Motor neuron (in vitro differentiated cells): Measurements from ENCODE around the gene CRELD2. TPM values are rescaled to one million over a fixed set of nuclear protein-coding genes. Genes with fewer than 3 reads are reported as not detected.

Source experiments
- ATAC-seq, 8 experiments: fragments of 200-7000 bp; cut with Tn5 transposase; replicated peaks in 6 of 8; 2 replicates each; pipeline ENCODE4 v1.8.0; 2021; ENCODE audit warnings: mild to moderate bottlenecking in 8 of 8, moderate library complexity in 8 of 8
- H3K27ac ChIP-seq, 2 donors: fragments of 250-450 bp; sonication (Bioruptor Pico); 2 replicates each; pipeline ENCODE4 v1.9.0; 2021; ENCODE audit warnings: antibody characterized with exemption in 2 of 2, mild to moderate bottlenecking in 2 of 2, moderate library complexity in 1 of 2
- H3K4me1 ChIP-seq, 2 donors: fragments of 250-450 bp; sonication (Bioruptor Pico); replicated peaks in 1 of 2; 2 replicates each; pipeline ENCODE4 v1.6.1; 2021; ENCODE audit warnings: antibody characterized with exemption in 2 of 2, mild to moderate bottlenecking in 2 of 2, moderate library complexity in 1 of 2
- H3K4me3 ChIP-seq, 5 donors: fragments of 250-450 bp; sonication (Bioruptor Pico); 2 replicates each; pipeline ENCODE4 v1.9.0; 2021; ENCODE audit warnings: antibody characterized with exemption in 5 of 5, mild to moderate bottlenecking in 5 of 5, moderate library complexity in 4 of 5
- WGBS, 10 experiments: fragments of 450-650 bp; shearing (Covaris generic); methylation state at CpG; one replicate each; pipeline ENCODE4 v1.0.0; 2022; 5-methylcytosine and 5-hydroxymethylcytosine counted together
- in situ Hi-C, 9 experiments: fragments of 400-800 bp; cut with MboI; loops; one replicate each; pipeline ENCODE4 v1.15.0; 2021; ENCODE audit warnings: low sequenced_read_pairs in 9 of 9, low pct_unique_long_range_greater_than_20kb in 2 of 9; ENCODE audit not compliant: unreplicated experiment in 9 of 9
- total RNA-seq, 8 experiments: library from RNA; unstranded; fragments of 300-600 nt; gene quantifications; 2 replicates each; pipeline versions ENCODE4 v1.2.3 to v1.2.4, GENCODE V29; 2022

Gene CRELD2
- total RNA-seq, 8 experiments from 2014 or later: 20.7 to 62.4 (median 33.3) TPM

DNA sequence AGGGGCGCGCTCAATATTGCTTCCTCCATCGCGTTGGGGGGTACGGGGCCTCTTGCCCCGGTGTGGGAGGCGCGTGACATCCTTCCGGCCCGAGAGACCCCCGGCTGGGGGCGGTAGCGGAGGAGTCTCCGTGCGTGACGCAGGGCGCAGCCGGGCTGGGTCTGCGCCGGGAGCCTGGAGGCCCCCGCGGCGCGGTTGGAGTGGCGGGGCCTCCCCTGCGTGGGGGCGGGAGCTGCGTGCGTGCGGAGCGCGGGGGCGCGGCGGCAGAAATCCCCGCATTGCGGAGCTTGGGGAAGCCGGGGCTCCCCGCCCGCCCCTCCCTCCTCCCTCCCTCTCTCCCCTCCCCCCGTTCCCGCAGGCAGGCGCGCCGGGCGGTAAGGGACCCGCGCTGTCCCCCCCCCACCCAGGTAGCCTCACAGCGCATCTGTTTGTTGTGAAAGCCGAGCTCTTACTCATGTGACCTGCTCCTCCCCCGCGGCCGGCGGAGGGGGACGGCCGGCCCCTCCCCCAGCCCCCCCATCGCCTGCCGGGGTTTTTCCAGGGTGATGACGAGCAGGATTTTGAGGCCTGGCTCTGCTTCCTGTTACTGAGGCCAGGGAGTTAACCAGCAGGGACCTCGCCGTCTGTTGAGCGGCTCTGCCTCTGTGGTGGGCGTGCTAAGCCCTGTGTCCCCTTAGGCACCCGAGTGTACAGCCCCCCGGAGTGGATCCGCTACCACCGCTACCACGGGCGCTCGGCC lies 43.7 kb downstream of the CRELD2 start:
- WGBS, 10 experiments: 8% methylated on average over 2 of the region's 70 CpGs; no CpG with 5 or more reads in 9 of the 10 experiments
- H3K27ac ChIP-seq: peak overlapping the region; percentile 98 to 99
- H3K4me3 ChIP-seq: peak overlapping the region; percentile 56 to 83 (median 72)
- ATAC-seq: peak; percentile 1 to 50 (median 39)
- in situ Hi-C loops: no loop called here
- peaks cover 28 to 29% of the 10 kb centered on the region in 2 donors for H3K4me1 ChIP-seq

- in situ Hi-C loops: no loop called here
- Histone ChIP-seq H3K4me3 (peak overlapping the region; percentile 56 to 83 (median 72)), H3K27ac (peak overlapping the region; percentile 74 to 88), H3K4me1 (peaks cover 28 to 31% of the 10 kb centered on the region in 2 donors)
- ATAC-seq: no peak
- WGBS, 10 experiments: 81 to 100% (median 83%) methylated on average over 3 to 11 of the region's 63 CpGs; no CpG with 5 or more reads in 5 of the 10 experiments
Measured at GRCh38 chr22:49962751-49963646, 44.6 kb downstream of the CRELD2 start.

GRCh38 chr22:49963647-49964026 lies 45.2 kb downstream of the CRELD2 start:
- ATAC-seq: no peak
- 50 to 100% (median 100%) methylated on average over 1 to 3 of the region's 6 CpGs; no CpG with 5 or more reads in 5 of the 10 experiments for WGBS, 10 experiments
- Histone ChIP-seq H3K4me1 (peaks cover 28 to 31% of the 10 kb centered on the region in 2 donors), H3K27ac (no peak overlapping the region), H3K4me3 (peak overlapping the region in 2 of 5 donors; percentile 73 to 83)
- in situ Hi-C loops: no loop called here

- Histone ChIP-seq H3K4me3 (no peak overlapping the region), H3K27ac (no peak overlapping the region), H3K4me1 (peaks cover 23 to 24% of the 10 kb centered on the region in 2 donors)
- in situ Hi-C loops: no loop called here
- WGBS, 10 experiments: 92 to 100% (median 96%) methylated on average over 1 to 2 of the region's 19 CpGs; no CpG with 5 or more reads in 6 of the 10 experiments
- ATAC-seq: no peak
Measured at GRCh38 chr22:49964136-49965090, 46.0 kb downstream of the CRELD2 start.

DNA sequence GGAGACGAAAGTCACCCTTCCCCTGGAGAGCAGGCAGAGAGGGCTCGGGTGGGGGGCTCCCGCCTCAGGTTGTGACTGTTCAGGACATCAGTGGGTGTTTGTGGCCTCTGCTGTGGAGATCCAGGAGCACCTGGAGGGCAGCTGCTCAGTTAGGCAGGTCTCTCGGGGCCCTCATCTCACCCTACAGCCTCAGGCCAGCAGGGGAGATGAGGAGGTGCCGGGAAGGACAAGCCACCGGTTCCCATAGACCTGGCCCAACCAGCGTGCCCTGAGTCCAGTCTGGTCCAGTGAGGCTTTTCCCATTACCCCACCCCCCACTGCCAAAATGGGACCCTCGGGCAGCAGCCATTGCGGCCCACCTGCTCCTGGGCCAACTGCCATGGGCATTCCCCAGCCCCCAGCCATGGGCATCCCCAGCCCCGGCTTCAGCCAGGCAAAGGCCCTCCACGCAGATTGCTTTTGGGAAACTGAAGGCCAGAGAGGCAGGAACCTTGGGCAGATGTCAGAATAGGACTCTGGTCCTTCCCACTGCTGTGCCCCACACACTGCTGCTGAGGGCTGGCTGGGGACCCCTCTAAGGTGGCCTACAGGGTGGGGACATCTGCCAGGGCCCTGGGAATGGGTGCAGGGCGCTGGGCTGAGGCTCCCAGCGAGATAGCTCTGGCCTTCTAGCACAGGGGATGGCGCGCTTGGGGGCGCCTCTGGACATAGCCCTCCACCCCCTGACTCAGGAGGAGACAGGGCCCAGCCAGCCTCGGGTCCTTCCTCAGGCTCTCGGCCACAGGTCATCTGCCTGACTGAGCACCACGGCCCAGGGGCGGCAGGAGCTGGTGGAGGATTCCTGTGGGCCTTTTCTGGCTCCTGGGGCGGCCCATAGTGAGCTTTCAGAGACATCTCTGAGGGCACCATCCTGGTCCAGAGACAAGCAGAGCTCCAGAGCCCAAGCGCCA lies 46.9 kb downstream of the CRELD2 start:
- H3K27ac ChIP-seq: no peak overlapping the region
- peaks cover 21 to 23% of the 10 kb centered on the region in 2 donors for H3K4me1 ChIP-seq
- in situ Hi-C loops: no loop called here
- ATAC-seq: peak in 1 of 8 experiments; percentile 0
- no peak overlapping the region for H3K4me3 ChIP-seq
- 80 to 100% (median 93%) methylated on average over 1 to 4 of the region's 22 CpGs; no CpG with 5 or more reads in 7 of the 10 experiments for WGBS, 10 experiments

DNA sequence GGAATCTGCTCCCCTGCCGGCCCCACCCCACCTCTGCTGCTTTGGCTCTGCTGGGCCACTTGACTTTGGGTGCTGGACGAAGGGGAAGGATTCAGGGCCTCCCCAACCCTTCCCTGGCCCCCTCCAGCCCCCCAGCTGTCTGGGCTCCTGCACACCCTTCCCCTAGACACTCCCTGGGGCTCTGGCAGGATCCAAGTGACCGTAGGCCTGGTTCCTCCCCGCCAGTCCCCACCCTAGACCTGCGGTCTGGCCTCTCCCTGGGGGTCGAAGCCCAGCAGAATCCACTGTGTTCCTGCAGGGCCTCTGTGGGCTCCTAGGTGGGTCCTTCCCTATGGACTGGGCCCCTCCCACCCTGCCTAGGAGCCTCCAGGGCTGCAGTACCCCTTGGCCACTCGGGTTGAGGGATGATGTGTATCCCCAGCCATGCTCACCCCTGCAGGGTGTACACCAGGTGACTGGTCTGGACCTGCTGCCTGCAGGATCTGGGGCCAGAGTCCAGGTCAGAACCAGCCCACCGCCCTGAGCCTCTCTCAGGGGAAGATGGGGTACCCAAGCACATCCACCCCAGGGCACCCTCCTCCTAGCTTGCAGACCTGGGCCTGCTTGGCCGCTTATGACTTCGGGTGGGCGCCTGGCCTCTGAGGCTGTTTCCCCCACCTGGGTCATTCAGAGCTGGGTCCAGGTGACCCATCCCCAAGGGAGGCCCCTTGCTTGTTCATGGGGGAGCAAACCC lies 47.8 kb downstream of the CRELD2 start:
- 100% methylated on average over 2 of the region's 11 CpGs; no CpG with 5 or more reads in 9 of the 10 experiments for WGBS, 10 experiments
- no peak overlapping the region for H3K4me3 ChIP-seq
- ATAC-seq: peak in 2 of 8 experiments; percentile 0 to 1
- in situ Hi-C loops: no loop called here
- H3K27ac ChIP-seq: no peak overlapping the region
- peaks cover 28% of the 10 kb centered on the region in 2 donors for H3K4me1 ChIP-seq

- peak in 2 of 8 experiments; percentile 0 for ATAC-seq
- WGBS, 10 experiments: 50 to 70% (median 60%) methylated on average over 1 to 3 of the region's 36 CpGs; no CpG with 5 or more reads in 7 of the 10 experiments
- Histone ChIP-seq H3K4me1 (peaks cover 35% of the 10 kb centered on the region in 2 donors), H3K4me3 (no peak overlapping the region), H3K27ac (peak overlapping the region in 1 of 2 donors; percentile 26)
- in situ Hi-C loops: no loop called here
Measured at GRCh38 chr22:49966774-49967705, 48.6 kb downstream of the CRELD2 start.

DNA sequence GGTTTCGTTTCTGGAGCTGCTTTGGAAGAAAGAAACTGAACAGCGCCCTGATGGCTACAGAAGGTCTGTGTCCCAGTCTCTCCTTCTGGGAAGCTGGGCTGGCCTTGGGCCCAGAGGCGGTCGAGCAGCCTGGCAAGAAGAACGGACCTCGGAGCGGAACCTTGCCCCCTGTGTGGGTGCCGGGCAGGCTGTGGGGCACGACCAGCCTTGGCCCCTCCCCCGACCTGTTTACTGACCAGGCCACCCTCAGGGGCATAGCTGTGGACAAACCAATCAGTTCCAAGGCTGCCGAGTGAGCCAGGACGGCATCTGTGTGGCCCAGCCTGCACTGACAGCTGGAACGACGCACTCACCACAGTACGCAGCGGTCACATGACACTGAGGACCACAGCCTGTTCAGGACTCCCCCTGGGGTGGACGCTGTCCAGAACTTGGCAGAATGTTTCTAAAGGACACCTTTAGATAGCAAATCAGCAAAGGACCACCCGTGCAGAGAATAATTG lies 49.3 kb downstream of the CRELD2 start:
- Histone ChIP-seq H3K4me1 (peaks cover 32 to 34% of the 10 kb centered on the region in 2 donors), H3K27ac (peak overlapping the region in 1 of 2 donors; percentile 26), H3K4me3 (no peak overlapping the region)
- ATAC-seq: peak in 1 of 8 experiments; percentile 0
- WGBS, 10 experiments: 10 to 100% (median 37%) methylated on average over 1 to 6 of the region's 18 CpGs; no CpG with 5 or more reads in 6 of the 10 experiments
- in situ Hi-C loops: no loop called here

- in situ Hi-C loops: no loop called here
- Histone ChIP-seq H3K4me3 (no peak overlapping the region), H3K4me1 (peaks cover 26 to 28% of the 10 kb centered on the region in 2 donors), H3K27ac (no peak overlapping the region)
- WGBS, 10 experiments: 80 to 100% methylated on average over 1 of the region's 11 CpGs; no CpG with 5 or more reads in 8 of the 10 experiments
- ATAC-seq: no peak
Measured at GRCh38 chr22:49968313-49968830, 49.9 kb downstream of the CRELD2 start.
